Renal pelvis (tissue), 4 donors: Measurements from ENCODE around the gene LHX3. TPM values are rescaled to one million over a fixed set of nuclear protein-coding genes. Genes with fewer than 3 reads are reported as not detected.

Experiments
- DNase-seq: peaks from one replicate; pipeline ENCODE4 v3.0.0-alpha.2; 2013
- polyA plus RNA-seq, 3 donors: library from polyadenylated mRNA; unstranded; fragments of 120-200 nt; gene quantifications; one replicate each; pipeline ENCODE4 v1.2.1, GENCODE V29; 2013; ENCODE audit not compliant: insufficient read length in 3 of 3

LHX3 gene
- polyA plus RNA-seq, 3 donors, result not detected

- no peak for DNase-seq
Observed at GRCh38 chr9:136193127-136193890, 11.6 kb downstream of the LHX3 start.

- DNase-seq, result no peak
Observed at GRCh38 chr9:136192289-136193126, 12.4 kb downstream of the LHX3 start.

- no peak for DNase-seq
Observed at GRCh38 chr9:136191960-136192286, 13.0 kb downstream of the LHX3 start.

GRCh38 chr9:136191099-136191959 is 13.6 kb downstream of the LHX3 start:
- DNase-seq, result no peak

- DNase-seq, result no peak
Observed at GRCh38 chr9:136190656-136191055, 14.3 kb downstream of the LHX3 start.

- no peak for DNase-seq
Observed at GRCh38 chr9:136190237-136190601, 14.7 kb downstream of the LHX3 start.

- DNase-seq, result no peak
Observed at GRCh38 chr9:136189394-136190236, 15.3 kb downstream of the LHX3 start.

- DNase-seq, result no peak
Observed at GRCh38 chr9:136187683-136188586, 17.0 kb downstream of the LHX3 start.

- no peak for DNase-seq
Observed at GRCh38 chr9:136187197-136187596, 17.7 kb downstream of the LHX3 start.

GRCh38 chr9:136186386-136186785 is 18.5 kb downstream of the LHX3 start:
- DNase-seq, result no peak

GRCh38 chr9:136185596-136186366 is 19.1 kb downstream of the LHX3 start:
- no peak for DNase-seq

- DNase-seq, result no peak
Observed at GRCh38 chr9:136185066-136185465, 19.9 kb downstream of the LHX3 start.

GRCh38 chr9:136182850-136183422 is 22.0 kb downstream of the LHX3 start:
- DNase-seq, result no peak

- DNase-seq, result no peak
Observed at GRCh38 chr9:136182420-136182787, 22.5 kb downstream of the LHX3 start.

- no peak for DNase-seq
Observed at GRCh38 chr9:136181784-136182419, 23.0 kb downstream of the LHX3 start.

GRCh38 chr9:136180586-136180985 is 24.3 kb downstream of the LHX3 start:
- DNase-seq, result no peak

- no peak for DNase-seq
Observed at GRCh38 chr9:136179761-136180160, 25.2 kb downstream of the LHX3 start.

- no peak for DNase-seq
Observed at GRCh38 chr9:136179101-136179616, 25.8 kb downstream of the LHX3 start.

GRCh38 chr9:136178773-136179075 is 26.2 kb downstream of the LHX3 start:
- no peak for DNase-seq
